IMR-90 (cell line): ENCODE data around the gene DDX31. TPM values are rescaled to one million over a fixed set of nuclear protein-coding genes. Genes with fewer than 3 reads are reported as not detected.

Experiments
- ATAC-seq: fragments of 200-7000 bp; cut with Tn5 transposase; 2 replicates; pipeline ENCODE4 v1.9.1; 2020; ENCODE audit warnings: low read depth, mild to moderate bottlenecking, moderate library complexity
- BruUV-seq: library from RNA; stranded (reverse); fragments of 400-500 nt; replicated peaks from 2 replicates; lab custom pipeline; 2021; lab: Mats Ljungman, UMichigan
- CTCF ChIA-PET: fragments of 300-600 bp; formaldehyde crosslinking; extraction: SDS; loops from one replicate; lab custom pipeline; 2021; ENCODE audit warnings: antibody characterized with exemption; lab: Yijun Ruan, JAX
- POLR2A ChIA-PET: fragments of 300-600 bp; sonication (Branson Sonifier 250); formaldehyde crosslinking; loops from one replicate; lab custom pipeline; 2022; ENCODE audit warnings: antibody characterized with exemption; ENCODE audit not compliant: unreplicated experiment; lab: Charles Lee
- DNase-seq: peaks from one replicate; pipeline ENCODE4 v3.0.0; 2013
- H2AFZ ChIP-seq: replicated peaks from 2 replicates; pipeline ENCODE3; 2013; ENCODE audit warnings: low read length, mild to moderate bottlenecking; ENCODE audit not compliant: poor library complexity
- H2AK5ac ChIP-seq: 2 replicates; pipeline ENCODE4 v1.6.1; 2013; ENCODE audit warnings: low read depth, low read length, inconsistent platforms
- H2AK9ac ChIP-seq: replicated peaks from 2 replicates; pipeline ENCODE3; 2013; ENCODE audit warnings: mild to moderate bottlenecking, low read depth, low read length, moderate library complexity; ENCODE audit not compliant: poor library complexity
- H2BK120ac ChIP-seq: 2 replicates; pipeline ENCODE4 v1.6.1; 2013; ENCODE audit warnings: low read depth, low read length, inconsistent platforms
- H2BK15ac ChIP-seq: 3 replicates; pipeline ENCODE4 v1.6.1; 2013; ENCODE audit warnings: low read depth, low read length, inconsistent platforms
- H2BK20ac ChIP-seq: 2 replicates; pipeline ENCODE4 v1.6.1; 2013; ENCODE audit warnings: low read depth, mild to moderate bottlenecking, inconsistent platforms, low read length, moderate library complexity
- H2BK5ac ChIP-seq: 2 replicates; pipeline ENCODE4 v1.6.1; 2013; ENCODE audit warnings: mild to moderate bottlenecking, low read depth, low read length, inconsistent platforms; ENCODE audit not compliant: poor library complexity, severe bottlenecking
- H3K14ac ChIP-seq: replicated peaks from 2 replicates; pipeline ENCODE4 v1.6.1; 2013; ENCODE audit warnings: low read depth, low read length, inconsistent platforms
- H3K18ac ChIP-seq: 2 replicates; pipeline ENCODE4 v1.6.1; 2013; ENCODE audit warnings: low read depth, low read length, control low read depth
- H3K23ac ChIP-seq: 2 replicates; pipeline ENCODE4 v1.6.1; 2013; ENCODE audit warnings: low read depth, low read length, inconsistent platforms
- H3K27ac ChIP-seq: 2 replicates; pipeline ENCODE4 v1.5.1; 2013; ENCODE audit warnings: mild to moderate bottlenecking, control low read depth, low read length; ENCODE audit not compliant: insufficient read depth
- H3K27me3 ChIP-seq: 2 replicates; pipeline ENCODE4 v1.6.1; 2013; ENCODE audit warnings: low read length; ENCODE audit not compliant: control insufficient read depth, insufficient read depth
- H3K36me3 ChIP-seq: 2 replicates; pipeline ENCODE4 v1.6.1; 2013; ENCODE audit warnings: low read length, mixed read lengths; ENCODE audit not compliant: control insufficient read depth, insufficient read depth
- H3K4ac ChIP-seq: 2 replicates; pipeline ENCODE4 v1.6.1; 2013; ENCODE audit warnings: low read depth, low read length, inconsistent platforms
- H3K4me1 ChIP-seq: 2 replicates; pipeline ENCODE4 v1.6.1; 2013; ENCODE audit warnings: low read length, mixed read lengths; ENCODE audit not compliant: control insufficient read depth, insufficient read depth
- H3K4me2 ChIP-seq: 2 replicates; pipeline ENCODE4 v1.6.1; 2013; ENCODE audit warnings: low read depth, mild to moderate bottlenecking, control low read depth, low read length, moderate library complexity
- H3K4me3 ChIP-seq: 2 replicates; pipeline ENCODE4 v1.5.1; 2013; ENCODE audit warnings: low read depth, mild to moderate bottlenecking, control low read depth, low read length, moderate library complexity; ENCODE audit not compliant: insufficient read depth
- H3K56ac ChIP-seq: 2 replicates; pipeline ENCODE4 v1.6.1; 2013; ENCODE audit warnings: low read length, inconsistent platforms; ENCODE audit not compliant: insufficient read depth; ENCODE audit errors: extremely low read depth
- H3K79me1 ChIP-seq, 2 experiments: 2 replicates each; pipeline ENCODE4 v1.6.1; 2013; ENCODE audit warnings: low read length in 2 of 2, inconsistent platforms in 1 of 2, low read depth in 1 of 2
- H3K9ac ChIP-seq: 2 replicates; pipeline ENCODE4 v1.6.1; 2013; ENCODE audit warnings: low read depth, low read length, control low read depth
- H3K9me1 ChIP-seq: 2 replicates; pipeline ENCODE4 v1.6.1; 2013; ENCODE audit warnings: low read length, inconsistent platforms; ENCODE audit not compliant: insufficient read depth
- H3K9me3 ChIP-seq: 2 replicates; pipeline ENCODE4 v1.6.1; 2013; ENCODE audit warnings: low read length; ENCODE audit not compliant: control insufficient read depth, insufficient read depth
- H4K20me1 ChIP-seq: 2 replicates; pipeline ENCODE4 v1.6.1; 2013; ENCODE audit warnings: low read length, inconsistent platforms; ENCODE audit not compliant: insufficient read depth
- H4K5ac ChIP-seq: 2 replicates; pipeline ENCODE4 v1.6.1; 2013; ENCODE audit warnings: mild to moderate bottlenecking, low read depth, low read length, control low read depth
- H4K8ac ChIP-seq, 2 experiments: 2 replicates each; pipeline ENCODE4 v1.6.1; 2013; ENCODE audit warnings: low read depth in 2 of 2, low read length in 2 of 2, control low read depth in 1 of 2, inconsistent platforms in 1 of 2
- H4K91ac ChIP-seq: 2 replicates; pipeline ENCODE4 v1.6.1; 2013; ENCODE audit warnings: low read depth, low read length, inconsistent platforms; ENCODE audit not compliant: insufficient read depth
- BHLHE40 ChIP-seq: fragments of 150-350 bp; IDR thresholded peaks from 2 replicates; pipeline ENCODE4 v1.6.1; 2016; ENCODE audit warnings: mild to moderate bottlenecking, low read depth, low read length
- CEBPB ChIP-seq: IDR thresholded peaks from 2 replicates; pipeline ENCODE4 v1.6.1; 2012; ENCODE audit warnings: low read depth, low read length, improper control_type of control experiment
- CHD1 ChIP-seq: IDR thresholded peaks from 2 replicates; pipeline ENCODE4 v1.6.1; 2012; ENCODE audit warnings: low read depth, low read length, improper control_type of control experiment
- CTCF ChIP-seq: conservative IDR thresholded peaks from 2 replicates; pipeline ENCODE4 v1.5.1; 2012; ENCODE audit warnings: mild to moderate bottlenecking, low read depth, low read length, improper control_type of control experiment
- FOS ChIP-seq: fragments of 150-350 bp; IDR thresholded peaks from 2 replicates; pipeline ENCODE4 v1.6.1; 2016; ENCODE audit warnings: low read depth, low read length
- MAFK ChIP-seq: IDR thresholded peaks from 2 replicates; pipeline ENCODE4 v1.6.1; 2012; ENCODE audit warnings: low read depth, low read length, improper control_type of control experiment
- MAZ ChIP-seq: IDR thresholded peaks from 2 replicates; pipeline ENCODE4 v1.6.1; 2012; ENCODE audit warnings: low read depth, mild to moderate bottlenecking, low read length, improper control_type of control experiment, moderate library complexity, borderline replicate concordance
- MXI1 ChIP-seq: IDR thresholded peaks from 2 replicates; pipeline ENCODE4 v1.6.1; 2012; ENCODE audit warnings: low read depth, mild to moderate bottlenecking, low read length, moderate library complexity, borderline replicate concordance
- NFE2L2 ChIP-seq: fragments of 150-350 bp; IDR thresholded peaks from 2 replicates; pipeline ENCODE4 v1.6.1; 2016; ENCODE audit warnings: low read depth, mild to moderate bottlenecking, low read length
- POLR2A ChIP-seq: IDR thresholded peaks from 2 replicates; pipeline ENCODE4 v1.6.1; 2012; ENCODE audit warnings: mild to moderate bottlenecking, low read depth, low read length
- RAD21 ChIP-seq: IDR thresholded peaks from 2 replicates; pipeline ENCODE4 v1.6.1; 2012; ENCODE audit warnings: low read length, improper control_type of control experiment
- RCOR1 ChIP-seq: IDR thresholded peaks from 2 replicates; pipeline ENCODE4 v1.6.1; 2012; ENCODE audit warnings: mild to moderate bottlenecking, low read length, improper control_type of control experiment; ENCODE audit not compliant: insufficient replicate concordance
- RFX5 ChIP-seq: IDR thresholded peaks from 2 replicates; pipeline ENCODE4 v1.8.0; 2012; ENCODE audit warnings: low read depth, mild to moderate bottlenecking, low read length, moderate library complexity
- SMC3 ChIP-seq: fragments of 150-350 bp; IDR thresholded peaks from 2 replicates; pipeline ENCODE4 v1.6.1; 2016; ENCODE audit warnings: low read depth, mild to moderate bottlenecking, antibody characterized with exemption, low read length, moderate library complexity
- USF2 ChIP-seq: fragments of 150-350 bp; IDR thresholded peaks from 2 replicates; pipeline ENCODE4 v1.6.1; 2017; ENCODE audit warnings: mild to moderate bottlenecking, antibody characterized with exemption, low read length, low read depth
- WGBS, 2 experiments: methylation state at CpG; one replicate each; pipeline versions ENCODE4 v1.1.5 to v1.1.7; 2013; ENCODE audit warnings: missing lambda C conversion rate in 2 of 2; ENCODE audit not compliant: insufficient read length in 1 of 2; ENCODE audit errors: extremely low coverage in 2 of 2; 5-methylcytosine and 5-hydroxymethylcytosine counted together
- dilution Hi-C: fragments of 300-500 bp; cut with HindIII; formaldehyde crosslinking; loops from one replicate; pipeline ENCODE4 v1.14.3; 2018; ENCODE audit warnings: low sequenced_read_pairs; ENCODE audit not compliant: unreplicated experiment
- in situ Hi-C: fragments of 300-500 bp; cut with MboI; formaldehyde crosslinking; loops from 3 replicates; pipeline ENCODE4 v1.14.3; 2019; ENCODE audit warnings: low sequenced_read_pairs, inconsistent platforms, mixed read lengths
- intact Hi-C: fragments of 100-400 bp; cut with micrococcal nuclease; formaldehyde crosslinking; loops from 2 replicates; pipeline ENCODE4 v1.10.0; 2022
- polyA plus RNA-seq, 3 experiments: library from polyadenylated mRNA; depleted of rRNA; stranded (reverse); fragments of >200 nt; gene quantifications; 2 replicates each; pipeline ENCODE4 v1.2.3, GENCODE V29; 2012; ENCODE audit warnings: low replicate concordance in 1 of 3
- total RNA-seq: library from RNA; depleted of rRNA; stranded (reverse); fragments of >200 nt; gene quantifications from 2 replicates; pipeline ENCODE4 v1.2.3, GENCODE V29; 2012
- TF ChIP-seq, protein P1 (sequence below): fragments of 150-350 bp; IDR thresholded peaks from 2 replicates; pipeline ENCODE4 v1.6.1; 2016; ENCODE audit warnings: low read depth, mild to moderate bottlenecking, low read length, moderate library complexity, borderline replicate concordance

The DDX31 gene
- total and polyA plus RNA-seq, 2 of the 4 experiments (the other 2 are of a cell fraction), result 10.7 to 14.0 TPM

- H2BK5ac ChIP-seq, result no peak overlapping the region
- no peak overlapping the region for H2AK5ac ChIP-seq
- no TSS peak for BruUV-seq
- H4K5ac ChIP-seq, result no peak overlapping the region
- DNase-seq (no peak), ATAC-seq (no peak)
- no peak overlapping the region for H2BK20ac ChIP-seq
- H3K27ac ChIP-seq, result no peak overlapping the region
- no peak overlapping the region for H3K18ac ChIP-seq
- peaks cover 5% of the 10 kb centered on the region for H3K4me1 ChIP-seq
- H3K9me1 ChIP-seq, result 0 out of 2 replicates have a peak, but pooled peaks cover 2% of the 10 kb centered on the region
- POLR2A ChIA-PET, result no interaction called here
- dilution Hi-C loops (no loop called here), in situ Hi-C loops (no loop called here), intact Hi-C loops (no loop called here)
- no peak overlapping the region for H3K4ac ChIP-seq
- no peak overlapping the region for H2AFZ ChIP-seq
- H3K9me3 ChIP-seq, result no peaks in the 10 kb centered on the region
- no peak overlapping the region for H4K8ac ChIP-seq
- WGBS, 2 experiments, result 86% methylated on average over 5 of the region's 12 CpGs; no CpG with 5 or more reads in 1 of the 2 experiments
- H2AK9ac ChIP-seq, result no peak overlapping the region
- H3K56ac ChIP-seq, result no peak overlapping the region
- CTCF ChIA-PET, result no interaction called here
- TF ChIP-seq RCOR1 (no peak), BHLHE40 (no peak), POLR2A (no peak), FOS (no peak), MXI1 (no peak), RFX5 (no peak), RAD21 (no peak), MAZ (no peak), SMC3 (no peak), CTCF (no peak), CHD1 (no peak), NFE2L2 (no peak), CEBPB (no peak), USF2 (no peak), MAFK (no peak)
- TF ChIP-seq, protein P1, sequence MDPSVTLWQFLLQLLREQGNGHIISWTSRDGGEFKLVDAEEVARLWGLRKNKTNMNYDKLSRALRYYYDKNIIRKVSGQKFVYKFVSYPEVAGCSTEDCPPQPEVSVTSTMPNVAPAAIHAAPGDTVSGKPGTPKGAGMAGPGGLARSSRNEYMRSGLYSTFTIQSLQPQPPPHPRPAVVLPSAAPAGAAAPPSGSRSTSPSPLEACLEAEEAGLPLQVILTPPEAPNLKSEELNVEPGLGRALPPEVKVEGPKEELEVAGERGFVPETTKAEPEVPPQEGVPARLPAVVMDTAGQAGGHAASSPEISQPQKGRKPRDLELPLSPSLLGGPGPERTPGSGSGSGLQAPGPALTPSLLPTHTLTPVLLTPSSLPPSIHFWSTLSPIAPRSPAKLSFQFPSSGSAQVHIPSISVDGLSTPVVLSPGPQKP, result no peak
- H3K79me1 ChIP-seq, result no peaks in the 10 kb centered on the region
- no peak overlapping the region for H3K4me2 ChIP-seq
- H3K14ac ChIP-seq, result no peak overlapping the region
- H2BK120ac ChIP-seq, result no peak overlapping the region
- 0 out of 2 replicates have a peak, but pooled peaks cover 2% of the 10 kb centered on the region for H4K20me1 ChIP-seq
- peaks cover 30% of the 10 kb centered on the region for H3K36me3 ChIP-seq
- no peaks in the 10 kb centered on the region for H3K27me3 ChIP-seq
- H2BK15ac ChIP-seq, result no peak overlapping the region
- H3K23ac ChIP-seq, result no peak overlapping the region
- H3K4me3 ChIP-seq, result no peak overlapping the region
- H3K9ac ChIP-seq, result no peak overlapping the region
- no peak overlapping the region for H4K91ac ChIP-seq
These were observed 32.4 kb downstream of the DDX31 start for GRCh38 chr9:132637351-132637750.
